ENCODE data around the gene OR52A5. TPM values are rescaled to one million over a fixed set of nuclear protein-coding genes. Genes with fewer than 3 reads are reported as not detected.
A peak's percentile ranks its signal among the peaks of the same experiment; 100 is the strongest.
"Not testable (repeated sequence)": the region's sequence is repeated elsewhere in the genome, so short reads cannot be mapped to it uniquely, and the experiment has no call there.

Gene OR52A5
- total RNA-seq (2014; rRNA removed; shearing (Covaris generic)): not detected in 2 replicates

DNA sequence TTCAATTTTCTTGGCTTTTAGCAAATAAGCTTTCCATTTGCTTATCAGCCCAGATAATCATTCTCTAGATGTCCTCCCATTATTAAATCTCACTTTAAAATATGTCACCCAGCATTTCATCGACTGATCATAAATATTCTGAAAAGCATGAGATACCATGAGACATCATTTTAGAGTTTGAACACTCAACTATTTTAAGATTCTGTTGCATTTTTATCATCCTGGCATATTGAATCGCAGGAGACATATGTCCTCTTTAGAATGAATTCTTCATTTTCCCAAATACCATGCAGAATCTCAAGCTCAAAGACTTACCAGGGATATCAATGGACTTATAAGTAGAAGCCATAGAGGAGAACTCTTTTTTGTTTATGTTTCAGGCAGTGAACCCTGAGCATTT lies at the start of gene OR52A5:
OR52A5 (minus strand) TSS at position 361 of the 400 bp plus-strand sequence. CDS start 5,714 bp downstream, outside the sequence.
- no peak for DNase-seq (ENCODE audit: low read depth)

DNA sequence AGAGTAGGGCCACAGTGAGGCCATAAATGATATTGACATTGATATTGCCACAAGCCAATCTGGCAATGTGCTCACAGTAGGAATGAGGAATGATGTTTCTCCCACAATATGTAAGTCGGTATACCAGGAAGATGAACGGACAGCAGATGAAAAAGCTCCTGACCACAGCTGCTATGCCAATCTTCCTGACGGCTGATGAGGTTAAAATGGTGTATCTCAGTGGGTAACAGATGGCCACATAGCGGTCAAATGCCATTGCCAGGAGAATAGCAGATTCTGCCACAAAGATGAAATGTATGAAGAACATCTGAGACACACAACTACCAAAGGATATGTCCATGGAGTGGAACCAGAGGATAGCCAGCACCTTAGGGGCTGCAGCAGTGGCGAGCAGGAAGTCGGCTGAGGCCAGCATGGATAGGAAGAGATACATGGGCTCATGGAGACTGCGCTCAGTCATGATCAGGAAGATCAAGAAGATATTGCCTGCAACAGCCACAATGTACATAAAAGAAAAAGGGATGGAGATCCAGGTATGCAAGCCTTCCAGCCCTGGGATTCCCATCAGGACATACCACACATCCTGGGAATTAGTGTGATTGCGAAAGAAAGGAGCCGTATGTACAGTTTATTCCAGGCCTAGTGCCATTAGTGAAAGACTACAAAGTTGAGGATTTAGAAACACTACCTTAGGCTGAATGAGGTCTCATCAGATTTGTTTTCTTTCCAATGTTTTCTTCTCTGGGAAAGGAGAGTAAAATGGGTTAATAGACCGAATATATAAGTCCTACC lies 40.1 kb upstream of the OR52A5 start:
- DNase-seq (ENCODE audit: low read depth): no peak

DNA sequence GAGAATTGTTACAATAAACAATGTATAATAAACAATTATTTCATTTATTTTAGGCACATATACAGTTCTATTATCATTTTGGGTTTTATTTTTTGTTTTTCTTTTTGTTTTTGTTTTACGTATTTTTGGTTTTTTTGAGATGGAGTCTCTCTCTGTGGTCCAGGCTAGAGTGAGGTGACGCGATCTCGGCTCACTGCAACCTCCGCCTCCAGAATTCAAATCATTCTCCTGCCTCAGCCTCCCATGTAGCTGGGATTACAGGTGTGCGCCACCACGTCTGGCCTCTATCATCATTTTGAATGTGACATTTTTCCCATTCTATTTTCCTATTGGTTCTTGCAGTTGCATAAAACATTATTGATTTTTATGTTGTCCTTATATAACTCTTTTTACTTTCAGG lies 36.8 kb upstream of the OR52A5 start:
- DNase-seq (ENCODE audit: low read depth): no peak

DNA sequence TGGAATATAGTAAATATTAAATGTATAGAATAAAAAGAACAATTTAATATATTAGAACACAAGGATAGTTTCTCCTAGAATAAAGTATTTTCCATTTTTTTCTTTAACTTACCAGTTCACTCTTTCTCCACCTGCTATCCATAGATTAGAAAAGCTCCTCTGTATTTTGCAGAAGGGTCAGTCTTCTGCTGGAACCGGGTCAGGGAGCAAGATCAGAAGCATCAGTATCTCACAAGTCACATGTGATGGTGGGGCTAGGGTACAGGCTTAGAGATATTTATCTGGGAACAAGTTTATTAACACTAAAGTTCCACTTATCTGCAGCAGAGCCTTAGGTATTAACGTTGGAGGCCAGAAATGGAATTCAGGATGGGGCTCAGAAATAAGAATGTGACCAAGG lies 33.7 kb upstream of the OR52A5 start:
- DNase-seq (ENCODE audit: low read depth): no peak

DNA sequence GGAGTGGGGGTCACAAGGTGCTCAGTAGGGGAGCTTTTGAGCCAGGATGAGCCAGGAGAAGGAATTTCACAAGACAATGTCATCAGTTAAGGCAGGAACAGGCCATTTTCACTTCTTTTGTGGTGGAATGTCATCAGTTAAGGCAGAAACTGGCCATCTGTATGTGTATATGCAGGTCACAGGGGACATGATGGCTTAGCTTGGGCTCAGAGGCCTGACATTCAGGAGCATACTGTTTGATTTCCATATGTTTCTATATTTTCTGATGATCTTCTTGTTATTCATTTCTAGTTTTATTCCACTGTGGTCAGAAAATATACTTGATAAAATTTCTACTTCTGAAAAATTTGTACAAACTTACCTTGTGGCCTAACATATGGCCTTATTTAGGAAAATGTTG lies 27.7 kb upstream of the OR52A5 start:
- not testable (repeated sequence) for DNase-seq (ENCODE audit: low read depth)

DNA sequence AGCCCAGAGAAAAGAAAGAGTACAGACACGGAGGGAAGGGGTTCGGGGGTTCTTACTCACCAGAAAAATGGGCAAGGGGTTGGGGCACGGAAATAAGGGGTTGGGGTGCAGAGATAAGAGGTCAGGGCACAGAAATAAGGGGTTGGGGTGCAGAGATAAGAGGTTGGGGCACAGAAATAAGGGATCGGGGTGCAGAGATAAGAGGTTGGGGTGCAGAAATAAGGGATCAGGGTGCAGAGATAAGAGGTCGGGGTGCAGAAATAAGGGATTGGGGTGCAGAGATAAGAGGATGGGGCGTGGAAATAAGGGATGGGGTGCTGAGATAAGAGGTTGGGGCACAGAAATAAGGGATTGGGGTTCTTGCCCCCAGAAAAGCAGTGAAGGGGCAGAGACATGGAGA lies 26.7 kb upstream of the OR52A5 start:
- not testable (repeated sequence) for DNase-seq (ENCODE audit: low read depth)

DNA sequence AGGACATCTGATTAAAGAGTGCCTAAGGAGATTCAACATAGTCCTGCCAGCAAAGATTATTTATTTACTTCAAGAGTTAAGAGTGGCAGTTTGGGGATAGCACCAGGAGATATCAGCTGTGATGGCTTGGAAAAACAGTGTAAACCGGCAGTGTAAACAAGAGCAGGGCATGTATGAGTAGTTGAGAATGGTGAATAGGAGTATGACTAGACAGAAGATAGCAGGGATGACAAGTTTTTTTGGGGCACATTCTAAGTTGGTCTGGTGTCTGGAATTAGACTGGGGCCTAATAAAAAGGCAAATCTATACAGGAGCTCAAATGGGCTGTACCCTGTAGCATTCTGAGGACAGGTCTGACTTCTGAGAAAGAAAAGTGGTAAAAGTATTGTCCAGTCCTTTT lies 22.9 kb upstream of the OR52A5 start:
- not testable (repeated sequence) for DNase-seq (ENCODE audit: low read depth)

DNA sequence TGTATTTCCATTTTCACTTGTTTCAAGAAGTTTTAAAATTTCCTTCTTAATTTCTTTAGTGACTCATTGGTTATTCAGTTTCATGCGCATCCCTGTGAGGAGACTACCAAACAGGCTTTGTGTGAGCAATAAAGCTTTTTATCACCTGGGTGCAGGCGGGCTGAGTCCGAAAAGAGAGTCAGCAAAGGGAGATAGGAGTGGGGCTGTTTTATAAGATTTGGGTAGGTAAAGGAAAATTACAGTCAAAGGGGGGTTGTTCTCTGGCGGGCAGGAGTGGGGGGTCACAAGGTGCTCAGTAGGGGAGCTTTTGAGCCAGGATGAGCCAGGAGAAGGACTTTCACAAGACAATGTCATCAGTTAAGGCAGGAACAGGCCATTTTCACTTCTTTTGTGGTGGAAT lies 22.1 kb upstream of the OR52A5 start:
- not testable (repeated sequence) for DNase-seq (ENCODE audit: low read depth)

DNA sequence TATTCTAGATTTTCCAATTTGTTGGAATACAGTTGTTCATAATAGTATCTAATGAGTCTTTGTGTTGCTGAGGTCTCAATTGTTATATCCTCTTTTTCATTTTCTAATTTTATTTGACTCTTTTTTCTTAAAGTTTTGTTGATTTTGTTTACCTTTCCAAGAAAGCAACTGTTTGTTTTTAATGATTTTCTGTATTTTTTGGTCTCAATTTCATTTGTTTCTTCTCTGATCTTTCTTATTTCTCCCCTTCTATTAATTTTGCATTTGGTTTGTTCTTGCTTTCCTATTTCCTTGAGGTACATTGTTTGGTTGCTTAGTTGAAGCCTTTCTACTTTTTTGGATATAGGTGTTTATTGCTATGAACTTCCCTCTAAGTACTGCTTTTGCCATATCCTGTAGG lies 21.6 kb upstream of the OR52A5 start:
- DNase-seq (ENCODE audit: low read depth): no peak

DNA sequence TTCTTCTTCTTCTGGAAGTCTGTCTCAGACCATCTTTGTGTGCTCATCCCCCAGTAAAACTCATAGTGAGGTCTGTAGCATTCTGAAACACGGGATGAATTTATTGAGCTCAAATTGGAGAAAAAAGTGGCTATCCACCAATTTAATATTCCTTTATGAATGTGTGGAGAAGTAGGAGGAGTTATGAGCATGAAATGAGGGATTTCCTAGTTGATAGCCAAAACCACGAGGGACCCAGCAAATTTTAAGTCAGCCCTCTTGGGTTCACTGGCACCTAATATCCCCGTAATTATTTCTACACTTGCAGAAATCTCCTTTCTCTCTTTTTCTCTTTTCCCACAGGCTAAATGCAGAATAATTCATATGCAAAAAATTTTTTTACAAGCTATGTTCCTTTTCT lies 16.5 kb upstream of the OR52A5 start, which contains the start of gene OR52A1:
OR52A1 (minus strand) TSS at position 101 of the 400 bp plus-strand sequence. CDS start 2,388 bp downstream, outside the sequence.
- no peak for DNase-seq (ENCODE audit: low read depth)

DNA sequence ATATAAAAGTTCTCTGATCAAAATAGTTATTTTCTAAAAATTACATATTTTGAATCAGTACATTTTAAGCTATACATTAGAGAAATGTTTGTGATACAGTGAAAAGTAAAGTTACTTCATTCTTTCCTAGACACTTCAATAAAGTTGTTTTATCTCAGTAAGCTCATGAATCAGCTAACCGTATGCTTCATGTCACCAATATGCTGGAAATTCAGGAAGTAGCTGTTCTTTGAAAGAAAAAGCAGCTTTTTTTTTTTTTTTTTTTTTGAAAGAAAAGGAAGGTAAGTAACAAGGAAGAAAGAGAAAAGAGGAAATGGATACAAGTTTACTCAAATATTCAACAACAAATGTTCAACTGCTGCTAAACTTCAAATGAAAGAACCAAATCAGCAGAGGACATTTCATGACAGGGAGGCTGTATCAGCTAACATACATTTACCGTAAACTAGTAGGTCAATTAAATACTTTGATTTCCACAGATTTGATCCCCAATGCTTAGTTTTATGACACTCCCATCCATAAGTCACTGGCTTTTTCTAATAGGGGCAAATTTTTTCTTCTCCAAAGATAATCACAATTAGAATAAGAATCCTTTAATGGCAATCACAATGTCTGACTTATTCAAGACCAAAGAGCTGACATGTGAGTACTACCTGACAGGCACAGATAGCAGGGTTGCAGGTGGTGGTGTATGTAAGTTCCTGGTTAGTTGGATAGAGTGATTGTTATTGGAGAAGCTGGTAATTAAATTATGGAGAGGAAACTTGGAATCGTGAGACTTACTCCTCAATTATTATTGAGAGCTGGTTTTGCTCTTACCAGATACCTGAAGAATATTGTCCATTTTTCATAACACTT lies 15.6 kb upstream of the OR52A5 start:
- no peak for DNase-seq (ENCODE audit: low read depth)

DNA sequence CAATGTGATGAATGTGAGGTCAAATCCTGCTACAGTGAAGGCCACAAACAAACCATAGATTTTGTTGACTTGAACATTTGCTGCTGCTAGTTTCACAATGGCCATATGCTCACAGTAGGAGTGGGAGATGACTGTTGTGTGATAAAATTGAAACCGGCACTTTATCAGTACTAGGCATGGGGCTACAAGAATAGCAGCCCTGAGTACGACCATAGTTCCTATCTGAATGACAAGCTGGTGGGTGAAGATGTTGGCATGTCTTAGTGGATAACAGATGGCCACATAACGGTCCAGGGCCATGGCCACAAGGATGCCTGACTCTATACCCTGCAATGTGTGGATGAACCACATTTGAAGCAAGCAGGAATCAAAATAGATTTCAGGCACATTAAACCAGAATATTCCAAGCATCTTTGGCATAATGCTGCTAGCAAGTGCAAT lies 13.6 kb upstream of the OR52A5 start:
- no peak for DNase-seq (ENCODE audit: low read depth)

DNA sequence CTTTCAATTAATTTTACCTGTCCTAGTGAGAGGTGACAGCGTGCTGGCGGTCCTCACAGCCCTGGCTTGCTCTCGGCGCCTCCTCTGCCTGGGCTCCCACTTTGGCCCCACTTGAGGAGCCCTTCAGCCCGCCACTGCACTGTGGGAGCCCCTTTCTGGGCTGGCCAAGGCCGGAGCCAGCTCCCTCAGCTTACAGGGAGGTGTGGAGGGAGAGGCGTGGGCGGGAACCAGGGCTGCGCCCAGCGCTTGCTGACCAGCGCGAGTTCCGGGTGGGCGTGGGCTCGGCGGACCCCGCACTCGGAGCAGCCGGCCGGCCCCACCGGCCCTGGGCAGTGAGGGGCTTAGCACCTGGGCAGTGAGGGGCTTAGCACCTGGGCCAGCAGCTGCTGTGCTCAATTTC lies 6.0 kb upstream of the OR52A5 start:
- DNase-seq (ENCODE audit: low read depth): not testable (repeated sequence)

DNA sequence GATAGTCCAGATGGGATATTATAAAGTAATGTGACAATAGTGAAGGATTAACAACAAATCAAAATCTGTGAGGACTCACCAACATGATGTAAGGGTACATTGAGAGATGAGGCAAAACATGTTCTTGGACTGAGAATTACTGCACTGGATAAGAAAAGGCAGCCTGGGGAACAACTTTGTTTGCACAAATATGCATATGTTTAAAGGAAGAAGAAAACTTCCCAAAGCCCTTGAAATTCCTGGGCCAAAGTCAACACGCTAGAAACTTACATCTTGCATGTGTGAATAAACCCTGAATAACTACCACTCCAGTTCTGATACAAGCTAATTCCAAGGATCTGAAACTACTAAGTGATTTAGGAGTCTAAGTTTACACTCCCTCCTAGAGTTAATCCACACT lies 1.1 kb downstream of the OR52A5 start:
- no peak for DNase-seq (ENCODE audit: low read depth)

DNA sequence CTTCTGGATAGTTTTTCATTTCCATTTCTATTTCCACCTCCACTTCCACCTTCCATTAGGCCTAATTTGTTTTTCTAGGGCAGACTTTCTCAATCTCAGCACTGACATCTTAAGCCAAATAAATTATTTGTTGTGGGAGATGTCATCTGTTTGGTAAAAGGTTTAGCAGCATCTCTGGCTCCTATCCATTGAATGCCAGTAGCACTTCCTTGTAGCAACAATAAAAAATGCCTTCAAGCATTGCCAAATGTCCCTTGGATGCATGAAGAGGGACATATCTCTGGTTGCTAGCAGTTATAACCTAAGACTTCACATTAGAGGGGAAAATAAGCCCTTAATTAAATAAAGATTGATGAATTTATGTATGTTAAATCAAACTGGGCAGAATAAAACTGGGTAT lies 1.9 kb downstream of the OR52A5 start:
- no peak for DNase-seq (ENCODE audit: low read depth)

DNA sequence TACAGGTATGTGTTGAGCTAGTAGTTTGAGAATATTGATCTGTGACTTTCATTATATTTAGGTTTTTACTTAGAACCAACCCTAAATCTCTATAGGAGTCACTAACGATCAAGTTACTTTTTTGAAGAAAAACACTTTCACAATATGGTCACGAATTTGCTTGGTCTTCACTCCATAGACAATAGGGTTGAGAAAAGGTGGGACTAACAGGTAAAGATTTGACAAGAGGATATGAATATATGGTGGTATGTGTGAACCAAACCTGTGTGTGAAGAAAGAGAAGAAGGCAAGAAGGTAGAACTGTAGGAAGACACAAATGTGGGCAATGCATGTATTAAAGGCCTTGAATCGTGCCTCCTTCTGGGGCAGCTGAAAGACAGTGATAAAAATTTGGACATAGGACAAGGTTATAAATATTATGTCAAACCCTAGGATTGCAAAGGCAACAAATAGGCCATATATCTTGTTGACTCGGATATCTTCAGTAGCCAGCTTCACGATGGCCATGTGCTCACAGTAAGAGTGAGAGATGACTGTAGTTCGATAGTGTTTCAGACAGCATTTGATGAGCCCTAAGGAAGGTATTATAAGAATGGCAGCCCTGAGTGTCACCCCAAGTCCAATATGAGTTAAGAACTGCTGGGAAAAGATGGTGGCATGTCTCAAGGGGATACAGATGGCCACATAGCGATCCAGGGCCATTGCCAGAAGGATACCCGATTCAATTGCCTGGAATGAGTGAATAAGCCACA lies 6.4 kb downstream of the OR52A5 start:
- no peak for DNase-seq (ENCODE audit: low read depth)

DNA sequence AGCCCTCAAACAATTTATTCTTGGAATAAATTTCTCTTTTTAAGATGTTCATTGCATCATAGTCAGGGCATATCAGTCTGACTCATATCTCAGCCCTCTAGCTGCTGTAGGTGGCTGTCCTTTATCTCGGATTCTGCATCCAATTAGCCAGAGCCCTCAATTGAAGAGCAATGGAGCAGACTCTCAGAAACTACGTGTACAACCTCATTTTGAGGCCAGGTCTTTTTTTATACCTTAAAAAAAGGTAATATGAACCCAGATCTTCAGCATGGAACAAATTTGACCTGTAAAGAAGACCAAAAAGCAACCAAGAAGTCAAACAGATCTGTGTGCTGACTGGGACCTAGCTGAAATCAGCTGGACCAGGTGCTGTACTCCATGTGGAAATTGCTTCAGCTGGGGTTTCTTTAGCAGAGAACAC lies 8.7 kb downstream of the OR52A5 start:
- no peak for DNase-seq (ENCODE audit: low read depth)

DNA sequence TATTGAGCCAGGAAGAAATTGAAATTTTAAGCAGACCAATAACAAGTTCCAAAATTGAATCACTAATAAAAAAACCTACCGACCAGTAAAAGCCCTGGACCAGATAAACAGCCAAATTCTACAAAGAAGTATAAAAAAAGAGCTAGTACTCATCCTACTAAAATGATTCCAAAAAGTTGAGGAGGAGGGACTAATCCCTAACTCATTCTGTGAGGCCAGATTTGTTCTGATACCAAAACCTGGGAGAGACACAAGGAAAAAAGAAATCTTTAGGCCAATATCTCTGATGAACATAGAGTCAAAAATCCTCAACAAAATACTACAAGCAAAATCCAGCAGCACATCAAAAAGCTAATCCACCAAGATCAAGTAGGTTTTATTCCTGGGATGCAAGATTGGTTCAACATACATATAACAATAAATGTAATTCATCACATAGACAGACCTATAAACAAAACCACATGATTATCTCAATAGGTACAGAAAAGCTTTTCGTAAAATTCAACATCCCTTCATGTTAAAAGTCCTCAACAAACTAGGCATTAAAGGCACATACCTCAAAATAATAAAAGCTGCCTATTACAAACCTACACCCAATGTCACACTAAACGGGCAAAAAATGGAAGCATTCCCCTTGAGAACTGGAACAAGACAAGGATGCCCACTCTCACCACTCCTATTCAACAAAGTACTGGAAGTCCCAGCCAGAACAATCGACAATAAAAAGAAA lies 13.1 kb downstream of the OR52A5 start:
- no peak for DNase-seq (ENCODE audit: low read depth)

DNA sequence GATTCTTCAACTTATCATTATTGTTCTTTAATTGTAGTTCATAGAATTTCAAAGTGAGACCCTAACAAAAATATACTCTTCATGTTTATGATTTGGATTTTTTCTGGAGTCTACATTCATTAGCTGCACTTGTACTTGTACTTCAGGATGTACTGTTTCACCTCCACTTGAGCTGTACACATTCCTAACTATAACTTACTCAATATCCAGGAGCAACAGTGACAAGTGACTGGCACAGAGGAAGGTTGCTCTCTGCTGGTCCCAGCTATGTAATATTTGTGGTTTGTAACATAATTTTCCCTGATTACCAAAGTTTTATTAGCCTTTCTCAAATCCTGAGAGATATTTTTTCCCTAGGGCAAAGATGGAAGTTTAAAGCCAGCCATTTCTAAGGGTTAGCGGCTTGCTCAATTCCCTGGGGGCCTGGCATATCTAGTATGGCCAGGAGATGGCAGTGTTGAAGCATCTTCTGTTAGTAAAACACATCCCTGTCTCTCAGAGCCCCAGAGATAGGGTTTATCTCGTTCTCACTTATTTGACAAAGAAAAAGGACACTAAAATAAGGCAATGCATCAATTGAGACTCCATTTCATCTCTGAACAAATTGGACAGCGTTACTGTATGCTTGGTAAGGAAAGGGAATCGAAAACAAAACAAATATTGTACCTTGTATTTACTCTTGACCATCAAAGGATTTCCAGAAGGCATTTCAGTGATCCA lies 14.2 kb downstream of the OR52A5 start:
- DNase-seq (ENCODE audit: low read depth): peak; percentile 50

DNA sequence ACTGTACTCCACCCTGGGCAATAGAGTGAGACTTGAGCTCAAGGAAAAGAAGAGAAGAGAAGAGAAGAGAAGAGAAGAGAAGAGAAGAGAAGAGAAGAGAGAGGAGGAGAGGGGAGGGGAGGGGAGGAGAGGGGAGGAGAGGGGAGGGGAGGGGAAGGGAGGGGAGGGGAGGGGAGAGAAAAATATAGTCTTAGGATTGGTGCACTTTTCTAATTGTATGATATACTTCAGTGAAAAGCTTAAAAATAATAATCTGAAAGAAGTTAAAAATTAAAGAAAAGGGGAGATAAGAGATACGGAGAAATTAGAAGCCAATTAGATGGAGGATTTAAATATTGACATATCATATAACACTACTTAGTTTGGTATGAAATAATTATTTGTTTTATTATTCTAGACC lies 19.3 kb downstream of the OR52A5 start:
- no peak for DNase-seq (ENCODE audit: low read depth)

DNA sequence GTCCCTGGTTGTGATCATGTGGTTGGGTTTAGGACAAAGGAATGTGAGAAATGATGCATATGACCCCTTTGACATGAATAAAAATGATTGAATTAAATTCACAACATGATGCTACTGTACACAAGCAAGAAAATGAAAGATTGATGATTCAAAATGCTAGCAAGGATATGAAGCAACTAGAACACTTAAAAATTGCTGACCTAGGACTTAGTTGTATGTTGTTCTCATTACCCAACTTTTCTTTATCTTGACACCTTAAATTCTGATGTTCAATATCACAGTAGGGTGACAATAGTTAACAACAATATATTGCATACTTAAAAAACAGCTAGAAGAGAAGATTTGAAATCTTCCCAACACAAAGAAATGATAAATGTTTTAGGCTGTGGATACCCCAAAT lies 20.6 kb downstream of the OR52A5 start:
- no peak for DNase-seq (ENCODE audit: low read depth)
